ENCODE results near the gene JAKMIP2. TPM values are rescaled to one million over a fixed set of nuclear protein-coding genes. Genes with fewer than 3 reads are reported as not detected.

Gene JAKMIP2
- total RNA-seq, 1 experiment from 2014 or later, result not detected

GRCh38 chr5:147712598-147712997 is 69.9 kb downstream of the JAKMIP2 start:
- Histone ChIP-seq H4K20me1 (ENCODE audit: insufficient read depth) (no peaks in the 10 kb centered on the region), H3K9me2 (ENCODE audit: insufficient read depth) (no peaks in the 10 kb centered on the region), H2AFZ (ENCODE audit: low read depth, low read length, poor library complexity, severe bottlenecking) (no peak overlapping the region), H3K27ac (ENCODE audit: low read depth, low read length) (no peak overlapping the region), H3K4me3 (replicated peaks in 1 of 2; ENCODE audit: low read depth in 1 of 2, low read length in 2 of 2) (no peak overlapping the region), H3K4me2 (ENCODE audit: low read length) (no peak overlapping the region), H3K4me1 (ENCODE audit: control insufficient read depth in 1 of 2, insufficient read depth in 2 of 2, low read length in 2 of 2) (no peaks in the 10 kb centered on the region), H3K79me2 (ENCODE audit: insufficient read depth, low read length) (no peaks in the 10 kb centered on the region), H3K27me3 (ENCODE audit: insufficient read depth, low read length) (no peaks in the 10 kb centered on the region), H3K36me3 (ENCODE audit: control insufficient read depth in 1 of 2, insufficient read depth in 2 of 2, low read length in 2 of 2) (no peaks in the 10 kb centered on the region), H3K9ac (ENCODE audit: low read length) (no peak overlapping the region), H3K9me3 (ENCODE audit: control insufficient read depth in 1 of 2, insufficient read depth in 1 of 2, low read depth in 1 of 2, low read length in 2 of 2) (no peaks in the 10 kb centered on the region)
- no peak for TF ChIP-seq ZFX (IDR thresholded peaks at IDR 0.05)
- TF ChIP-seq ELF1 (IDR thresholded peaks at IDR 0.05; ENCODE audit: borderline replicate concordance, low read depth), result no peak
- TF ChIP-seq EZH2phosphoT487 (IDR thresholded peaks at IDR 0.05; ENCODE audit: borderline replicate concordance), result no peak
- no peak for TF ChIP-seq CTCF (IDR thresholded peaks at IDR 0.05 in 2 of 3, conservative IDR thresholded peaks at IDR 0.05 in 1 of 3; ENCODE audit: borderline replicate concordance in 1 of 3, insufficient read depth in 1 of 3, low read depth in 2 of 3, low read length in 2 of 3)
- TF ChIP-seq EGR1 (IDR thresholded peaks at IDR 0.05; ENCODE audit: low read depth), result no peak
- CTCF ChIA-PET, result no interaction called here
- no TSS peak for BruUV-seq (replicated peaks)
- ATAC-seq (no peak), DNase-seq (ENCODE audit: low read depth, low spot score) (no peak)
- intact Hi-C loops (cut with micrococcal nuclease), result no loop called here
- RAD21 ChIA-PET (ENCODE audit: low non-redundant PET in 1 of 2, low total read pairs in 2 of 2, uncharacterized antibody in 2 of 2, unreplicated experiment in 2 of 2), result no interaction called here
- POLR2A ChIA-PET, result no interaction called here

GRCh38 chr5:147712019-147712418 is 70.5 kb downstream of the JAKMIP2 start:
- no peaks in the 10 kb centered on the region for H3K79me2 ChIP-seq (ENCODE audit: insufficient read depth, low read length)
- RAD21 ChIA-PET (ENCODE audit: low non-redundant PET in 1 of 2, low total read pairs in 2 of 2, uncharacterized antibody in 2 of 2, unreplicated experiment in 2 of 2), result no interaction called here

More at GRCh38 chr5:147712019-147712418, 70.5 kb downstream of the JAKMIP2 start:
- DNase-seq (ENCODE audit: low read depth, low spot score) (no peak), ATAC-seq (no peak)
- Histone ChIP-seq H3K36me3 (ENCODE audit: control insufficient read depth in 1 of 2, insufficient read depth in 2 of 2, low read length in 2 of 2) (no peaks in the 10 kb centered on the region), H3K9me2 (ENCODE audit: insufficient read depth) (no peaks in the 10 kb centered on the region), H4K20me1 (ENCODE audit: insufficient read depth) (no peaks in the 10 kb centered on the region), H2AFZ (ENCODE audit: low read depth, low read length, poor library complexity, severe bottlenecking) (no peak overlapping the region), H3K9ac (ENCODE audit: low read length) (no peak overlapping the region), H3K4me3 (replicated peaks in 1 of 2; ENCODE audit: low read depth in 1 of 2, low read length in 2 of 2) (no peak overlapping the region), H3K4me1 (ENCODE audit: control insufficient read depth in 1 of 2, insufficient read depth in 2 of 2, low read length in 2 of 2) (no peaks in the 10 kb centered on the region), H3K9me3 (ENCODE audit: control insufficient read depth in 1 of 2, insufficient read depth in 1 of 2, low read depth in 1 of 2, low read length in 2 of 2) (no peaks in the 10 kb centered on the region), H3K27me3 (ENCODE audit: insufficient read depth, low read length) (no peaks in the 10 kb centered on the region), H3K27ac (ENCODE audit: low read depth, low read length) (no peak overlapping the region), H3K4me2 (ENCODE audit: low read length) (no peak overlapping the region)
- CTCF ChIA-PET, result no interaction called here
- POLR2A ChIA-PET, result no interaction called here
- TF ChIP-seq POLR2AphosphoS5 (IDR thresholded peaks at IDR 0.05; ENCODE audit: low read depth, low read length) (no peak), POLR2A (IDR thresholded peaks at IDR 0.05; ENCODE audit: borderline replicate concordance, extremely low read depth, insufficient read depth, insufficient read length) (no peak), SP1 (IDR thresholded peaks at IDR 0.05; ENCODE audit: low read depth) (no peak), RAD21 (IDR thresholded peaks at IDR 0.05; ENCODE audit: low read depth) (no peak), CEBPB (IDR thresholded peaks at IDR 0.05; ENCODE audit: low read depth) (no peak), ELF1 (IDR thresholded peaks at IDR 0.05; ENCODE audit: borderline replicate concordance, low read depth) (no peak)
- BruUV-seq (replicated peaks), result no TSS peak
- intact Hi-C loops (cut with micrococcal nuclease), result no loop called here

All from HCT116 (cell line).